IMR-90 (cell line): ENCODE data around the gene ELP4.

Experiments
- CTCF ChIP-seq: conservative IDR thresholded peaks from 2 replicates; pipeline ENCODE4 v1.5.1; 2012; ENCODE audit warnings: mild to moderate bottlenecking, low read depth, low read length, improper control_type of control experiment
- POLR2A ChIP-seq: IDR thresholded peaks from 2 replicates; pipeline ENCODE4 v1.6.1; 2012; ENCODE audit warnings: mild to moderate bottlenecking, low read depth, low read length

DNA sequence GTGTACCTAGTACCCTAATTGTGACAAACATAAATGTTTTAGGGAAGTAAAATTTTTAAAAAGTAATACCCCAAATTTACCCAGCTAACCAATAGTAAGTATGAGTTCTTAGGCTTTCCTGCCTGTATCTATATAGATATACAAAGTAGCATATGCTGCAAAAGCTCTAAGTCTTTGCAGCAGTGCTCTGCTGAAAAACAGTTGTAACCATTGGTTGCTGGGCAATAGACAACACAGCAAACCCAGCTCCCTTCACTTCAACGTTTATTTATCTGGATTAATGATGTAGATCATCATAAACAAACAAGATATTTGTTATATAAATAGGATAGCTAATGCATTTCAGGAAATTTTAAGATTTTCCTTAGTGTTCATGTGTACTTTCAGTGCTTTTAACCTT is 218.9 kb downstream of the ELP4 start:
- TF ChIP-seq CTCF (no peak), POLR2A (no peak)
